Astrocyte (in vitro differentiated cells and primary cell): ENCODE measurements around the gene NEURL2. TPM values are rescaled to one million over a fixed set of nuclear protein-coding genes. Genes with fewer than 3 reads are reported as not detected.

Source experiments
- DNase-seq: peaks from one replicate; pipeline ENCODE4 v3.0.0-alpha.2; 2010; ENCODE audit warnings: low read depth
- FAIRE-seq: peaks from 2 replicates; lab custom pipeline; 2011; peaks lifted over from hg19 to GRCh38; lab: Jason Lieb, UNC
- H2AFZ ChIP-seq: 2 replicates; pipeline ENCODE4 v1.6.0; 2012; ENCODE audit warnings: low read depth, low read length, inconsistent platforms
- H3K27ac ChIP-seq: 2 replicates; pipeline ENCODE4 v1.5.1; 2011; ENCODE audit warnings: low read depth, low read length, inconsistent platforms
- H3K27me3 ChIP-seq: 2 replicates; pipeline ENCODE4 v1.6.0; 2011; ENCODE audit warnings: low read length, inconsistent platforms; ENCODE audit not compliant: insufficient read depth
- H3K36me3 ChIP-seq: 2 replicates; pipeline ENCODE4 v1.5.1; 2011; ENCODE audit warnings: low read length, inconsistent platforms; ENCODE audit not compliant: insufficient read depth
- H3K4me1 ChIP-seq: 2 replicates; pipeline ENCODE4 v1.5.1; 2011; ENCODE audit warnings: low read length, inconsistent platforms; ENCODE audit not compliant: insufficient read depth
- H3K4me2 ChIP-seq: 2 replicates; pipeline ENCODE4 v1.6.0; 2012; ENCODE audit warnings: low read length, inconsistent platforms
- H3K4me3 ChIP-seq: 2 replicates; pipeline ENCODE4 v1.5.1; 2011; ENCODE audit warnings: low read depth, mild to moderate bottlenecking, low read length, inconsistent platforms; ENCODE audit not compliant: insufficient read depth
- H3K79me2 ChIP-seq: 2 replicates; pipeline ENCODE4 v1.6.0; 2012; ENCODE audit warnings: mild to moderate bottlenecking, low read length, inconsistent platforms; ENCODE audit not compliant: insufficient read depth
- H3K9ac ChIP-seq: 2 replicates; pipeline ENCODE4 v1.6.0; 2012; ENCODE audit warnings: mild to moderate bottlenecking, low read length, inconsistent platforms
- H3K9me3 ChIP-seq: 2 replicates; pipeline ENCODE4 v1.5.1; 2012; ENCODE audit warnings: low read depth, mild to moderate bottlenecking, low read length, inconsistent platforms; ENCODE audit not compliant: insufficient read depth
- H4K20me1 ChIP-seq: 2 replicates; pipeline ENCODE4 v1.6.0; 2012; ENCODE audit warnings: low read length, inconsistent platforms; ENCODE audit not compliant: insufficient read depth
- H3K27ac Mint-ChIP-seq: one replicate; pipeline ENCODE4 v1.8.0; 2021; ENCODE audit warnings: mild to moderate bottlenecking, mixed read lengths; ENCODE audit not compliant: unreplicated experiment
- H3K27me3 Mint-ChIP-seq: one replicate; pipeline ENCODE4 v1.8.0; 2021; ENCODE audit warnings: low read depth, mixed read lengths; ENCODE audit not compliant: unreplicated experiment
- H3K36me3 Mint-ChIP-seq: one replicate; pipeline ENCODE4 v1.8.0; 2021; ENCODE audit warnings: low read depth, mixed read lengths; ENCODE audit not compliant: unreplicated experiment
- H3K4me1 Mint-ChIP-seq: one replicate; pipeline ENCODE4 v1.8.0; 2021; ENCODE audit warnings: low read depth, mixed read lengths; ENCODE audit not compliant: unreplicated experiment
- H3K4me3 Mint-ChIP-seq: one replicate; pipeline ENCODE4 v1.8.0; 2021; ENCODE audit warnings: mild to moderate bottlenecking, moderate library complexity, mixed read lengths; ENCODE audit not compliant: unreplicated experiment
- H3K9me3 Mint-ChIP-seq: one replicate; pipeline ENCODE4 v1.8.0; 2021; ENCODE audit warnings: mild to moderate bottlenecking, mixed read lengths; ENCODE audit not compliant: unreplicated experiment
- CTCF ChIP-seq: IDR thresholded peaks from 2 replicates; pipeline ENCODE4 v1.5.1; 2011; ENCODE audit warnings: low read depth, mild to moderate bottlenecking, inconsistent platforms, low read length, moderate library complexity; ENCODE audit not compliant: insufficient read depth
- EZH2 ChIP-seq: IDR thresholded peaks from 2 replicates; pipeline ENCODE4 v1.6.1; 2012; ENCODE audit warnings: mild to moderate bottlenecking, low read length, inconsistent platforms; ENCODE audit not compliant: insufficient read depth
- total RNA-seq: library from RNA; stranded (reverse); gene quantifications from 2 replicates; pipeline ENCODE4 v1.2.1, GENCODE V29; 2021

NEURL2 gene
- total RNA-seq, 1 donor from 2014 or later = 6.9 TPM

- Histone ChIP-seq H3K4me1 (peaks cover 10% of the 10 kb centered on the region), H3K27me3 (no peaks in the 10 kb centered on the region), H3K9ac (no peak overlapping the region), H3K36me3 (no peaks in the 10 kb centered on the region), H3K79me2 (no peaks in the 10 kb centered on the region), H2AFZ (no peak overlapping the region), H3K27ac (no peak overlapping the region), H3K4me3 (no peak overlapping the region), H3K4me2 (no peak overlapping the region), H3K9me3 (no peaks in the 10 kb centered on the region), H4K20me1 (no peaks in the 10 kb centered on the region)
- Mint-ChIP-seq H3K36me3 (no peaks in the 10 kb centered on the region), H3K4me3 (no peak overlapping the region), H3K27ac (no peak overlapping the region), H3K4me1 (peaks cover 10% of the 10 kb centered on the region), H3K9me3 (no peaks in the 10 kb centered on the region), H3K27me3 (no peaks in the 10 kb centered on the region)
- no peak for FAIRE-seq
- no peak for TF ChIP-seq CTCF
- no peak for TF ChIP-seq EZH2
- DNase-seq = no peak
These were observed 24.6 kb downstream of the NEURL2 start for GRCh38 chr20:45866454-45866853.

- H4K20me1 ChIP-seq = no peaks in the 10 kb centered on the region
- H3K27ac ChIP-seq = no peak overlapping the region
- H3K36me3 ChIP-seq = no peaks in the 10 kb centered on the region
- H3K4me3 Mint-ChIP-seq = no peak overlapping the region
- H3K4me1 ChIP-seq = peaks cover 17% of the 10 kb centered on the region
- no peaks in the 10 kb centered on the region for H3K27me3 Mint-ChIP-seq
- H3K9me3 Mint-ChIP-seq = no peaks in the 10 kb centered on the region
- H3K36me3 Mint-ChIP-seq = peaks cover 2% of the 10 kb centered on the region
- no peak overlapping the region for H3K4me2 ChIP-seq
- H3K4me3 ChIP-seq = no peak overlapping the region
- H3K9me3 ChIP-seq = no peaks in the 10 kb centered on the region
- no peaks in the 10 kb centered on the region for H3K27me3 ChIP-seq
- no peak overlapping the region for H3K27ac Mint-ChIP-seq
- DNase-seq (no peak), FAIRE-seq (no peak)
- H3K4me1 Mint-ChIP-seq = peaks cover 22% of the 10 kb centered on the region
- no peaks in the 10 kb centered on the region for H3K79me2 ChIP-seq
- H2AFZ ChIP-seq = no peak overlapping the region
- no peak overlapping the region for H3K9ac ChIP-seq
- TF ChIP-seq EZH2 (no peak), CTCF (no peak)
These were observed 27.2 kb downstream of the NEURL2 start for GRCh38 chr20:45863543-45864470.
